Erythroblast (primary cell): Measurements from ENCODE around the gene DOCK9.

ENCODE experiments used
- DNase-seq, 2 experiments: peaks; one replicate each; lab custom pipeline; 2025; lab: John Stamatoyannopoulos, UW
- GATA1 ChIP-seq: IDR thresholded peaks from 2 replicates; pipeline ENCODE4 v1.6.1; 2011; ENCODE audit warnings: low read depth, mild to moderate bottlenecking, control low read depth, low read length, moderate library complexity
- POLR2A ChIP-seq: IDR thresholded peaks from 2 replicates; pipeline ENCODE4 v1.6.1; 2011; ENCODE audit warnings: mild to moderate bottlenecking, low read length

DOCK9 gene

GRCh38 chr13:98941126-98941525 is 36.7 kb downstream of the DOCK9 start:
- DNase-seq, result no peak
- TF ChIP-seq GATA1 (no peak), POLR2A (no peak)

- DNase-seq, result no peak
- no peak for TF ChIP-seq GATA1
- no peak for TF ChIP-seq POLR2A
Observed at GRCh38 chr13:98940325-98941001, 37.4 kb downstream of the DOCK9 start.

- TF ChIP-seq POLR2A (no peak), GATA1 (no peak)
- DNase-seq, result no peak
Observed at GRCh38 chr13:98939660-98940191, 38.1 kb downstream of the DOCK9 start.

DNA sequence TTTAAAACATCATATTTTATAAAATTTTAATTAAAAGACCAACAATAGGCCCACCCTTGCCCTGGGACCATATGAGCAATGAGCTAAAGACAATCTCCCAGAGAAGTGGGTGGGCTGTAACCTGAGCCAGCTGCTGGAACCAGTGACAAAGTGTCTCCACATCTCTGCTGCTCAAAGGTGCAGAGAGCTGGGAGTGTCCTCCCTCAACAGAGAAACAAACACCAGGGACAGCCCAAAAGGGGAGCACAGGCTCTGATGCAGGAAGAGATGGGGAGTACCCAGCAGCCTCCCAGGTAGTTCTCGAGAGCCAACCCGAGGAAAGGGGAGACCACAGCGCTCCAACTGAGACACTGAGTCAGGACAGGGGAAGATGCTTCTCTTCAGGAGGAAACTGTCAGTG is 39.1 kb downstream of the DOCK9 start:
- TF ChIP-seq GATA1 (no peak), POLR2A (no peak)
- DNase-seq, result no peak

GRCh38 chr13:98937911-98938381 is 39.9 kb downstream of the DOCK9 start:
- no peak for DNase-seq
- TF ChIP-seq GATA1 (no peak), POLR2A (no peak)

DNA sequence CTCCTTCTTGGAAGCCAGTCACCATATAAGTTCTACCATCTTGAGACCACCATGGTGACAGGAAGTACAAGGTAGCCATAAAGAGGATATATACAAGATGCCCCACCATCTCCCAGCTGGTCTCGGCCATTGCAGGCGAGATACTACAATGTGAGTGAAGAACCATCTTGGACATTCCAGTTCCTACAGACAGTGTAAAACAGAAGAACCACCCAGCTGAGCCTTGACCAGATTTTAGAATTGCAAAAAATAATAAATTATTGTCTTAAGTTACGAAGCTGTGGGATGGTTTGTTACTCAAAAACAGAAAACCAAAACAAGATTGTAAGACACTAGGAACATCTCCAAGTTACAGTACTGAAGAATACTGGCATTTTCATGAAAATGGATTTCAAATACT is 43.6 kb downstream of the DOCK9 start:
- DNase-seq, result no peak
- TF ChIP-seq POLR2A (no peak), GATA1 (no peak)

GRCh38 chr13:98930151-98930591 is 47.7 kb downstream of the DOCK9 start:
- peak; percentile 40 to 54 for DNase-seq
- TF ChIP-seq GATA1 (no peak), POLR2A (no peak)

- DNase-seq, result peak; percentile 5 to 11
- no peak for TF ChIP-seq GATA1
- no peak for TF ChIP-seq POLR2A
Observed at GRCh38 chr13:98927951-98928927, 49.6 kb downstream of the DOCK9 start.

DNA sequence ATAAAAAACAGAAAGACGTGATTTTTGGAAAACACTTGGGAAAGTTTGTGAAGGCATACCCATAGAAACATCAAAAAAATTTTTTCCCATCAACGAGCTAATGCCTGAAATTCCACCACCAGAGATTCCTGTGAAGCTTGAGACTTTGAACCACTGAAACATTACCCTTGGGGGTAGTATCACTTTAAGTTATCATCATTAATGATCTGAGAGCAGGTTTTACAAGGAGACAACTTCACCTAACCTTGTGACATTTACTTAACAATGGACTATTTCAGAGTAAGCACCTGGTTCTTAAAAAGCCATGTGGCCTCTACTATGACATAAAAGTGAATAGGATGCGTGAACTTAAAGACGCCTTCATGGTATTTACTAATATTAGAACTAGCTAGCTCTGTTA is 51.9 kb downstream of the DOCK9 start:
- DNase-seq, result no peak
- TF ChIP-seq GATA1 (no peak), POLR2A (no peak)

DNA sequence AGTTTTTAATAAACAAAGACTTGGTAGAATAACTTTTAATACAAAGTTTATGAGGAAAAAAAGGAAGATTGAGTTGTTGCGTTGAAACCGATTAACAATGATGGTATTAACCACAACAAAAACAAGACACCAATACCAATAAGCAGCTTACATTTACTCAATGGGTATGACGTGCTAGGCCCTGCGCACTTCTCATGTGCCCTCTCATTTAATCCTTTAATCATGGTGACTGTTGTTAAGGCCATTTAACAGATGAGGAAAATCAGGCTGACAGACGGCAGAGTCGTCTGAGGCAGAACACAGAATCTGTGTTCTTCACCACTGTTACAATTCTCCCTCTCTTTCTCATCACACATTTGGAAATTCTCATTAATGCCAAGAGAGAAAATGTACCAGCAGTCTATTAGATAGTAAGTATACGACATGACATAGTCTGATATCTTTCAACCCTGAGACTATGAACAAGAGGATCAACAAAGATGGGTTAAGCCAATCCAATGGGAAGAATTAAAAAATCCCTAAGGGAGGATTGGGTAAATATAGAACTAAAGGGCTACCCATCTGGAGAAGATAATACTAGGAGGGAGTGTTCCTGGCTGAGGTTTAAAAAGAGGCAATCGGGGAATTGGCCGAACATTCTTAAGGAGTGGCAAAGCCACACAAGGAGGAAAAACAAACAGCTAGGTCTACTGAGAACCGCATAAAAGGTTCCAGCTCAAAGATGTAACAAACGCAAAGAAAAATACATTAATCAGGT is 54.0 kb downstream of the DOCK9 start:
- no peak for TF ChIP-seq GATA1
- no peak for DNase-seq

GRCh38 chr13:98922306-98922705 is 55.6 kb downstream of the DOCK9 start:
- TF ChIP-seq POLR2A, result no peak
- DNase-seq, result no peak

DNA sequence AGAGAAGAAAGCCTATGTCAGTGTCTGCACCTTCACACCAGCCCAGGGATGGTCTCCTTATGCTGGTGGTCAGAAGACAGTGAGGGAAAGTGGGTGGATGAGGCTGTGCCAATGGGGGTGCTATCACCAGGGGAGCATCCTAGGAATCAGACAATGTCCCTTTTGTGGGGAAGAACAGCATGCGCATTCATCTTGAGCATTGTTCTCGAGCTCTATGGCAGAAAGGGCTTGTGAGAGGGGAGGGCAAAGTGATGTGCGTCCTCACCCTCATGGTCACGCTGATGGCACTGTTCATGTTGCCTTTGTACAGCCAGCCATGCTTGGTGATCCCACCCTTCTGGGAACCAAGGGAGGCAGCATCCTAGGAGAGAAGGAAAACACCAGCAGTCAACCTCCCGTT is 56.1 kb downstream of the DOCK9 start:
- TF ChIP-seq GATA1, result no peak
- TF ChIP-seq POLR2A, result no peak
- DNase-seq, result no peak

- DNase-seq, result no peak
- TF ChIP-seq POLR2A (no peak), GATA1 (no peak)
Observed at GRCh38 chr13:98921015-98921580, 56.8 kb downstream of the DOCK9 start.
